HepG2 (cell line): ENCODE data around the gene ING5. TPM values are rescaled to one million over a fixed set of nuclear protein-coding genes. Genes with fewer than 3 reads are reported as not detected.

Source experiments
- CTCF ChIP-seq: sonication (generic); formaldehyde crosslinking; IDR thresholded peaks from 2 replicates; pipeline ENCODE4 v1.5.0; 2020; ENCODE audit warnings: mild to moderate bottlenecking, missing genetic modification reagents, moderate library complexity
- GPBP1L1 ChIP-seq: sonication (generic); formaldehyde crosslinking; IDR thresholded peaks from 2 replicates; pipeline ENCODE4 v1.5.0; 2020; ENCODE audit warnings: mild to moderate bottlenecking, missing genetic modification reagents
- KLF6 ChIP-seq: IDR thresholded peaks from 2 replicates; pipeline ENCODE4 v1.8.0; 2016; ENCODE audit warnings: missing biosample characterization, missing genetic modification reagents
- LRRFIP1 ChIP-seq: sonication (generic); formaldehyde crosslinking; conservative IDR thresholded peaks from 2 replicates; pipeline ENCODE4 v1.4.0; 2020; ENCODE audit warnings: missing genetic modification reagents
- PLSCR1 ChIP-seq: sonication (generic); formaldehyde crosslinking; IDR thresholded peaks from 2 replicates; pipeline ENCODE4 v1.5.0; 2020; ENCODE audit warnings: missing genetic modification reagents, mild to moderate bottlenecking, borderline replicate concordance
- TEAD2 ChIP-seq: sonication (generic); formaldehyde crosslinking; IDR thresholded peaks from 2 replicates; pipeline ENCODE4 v1.9.0; 2021; ENCODE audit warnings: missing genetic modification reagents
- THAP11 ChIP-seq: IDR thresholded peaks from 2 replicates; pipeline ENCODE4 v1.6.1; 2016; ENCODE audit warnings: missing biosample characterization, missing genetic modification reagents
- ZBTB21 ChIP-seq: sonication (generic); formaldehyde crosslinking; IDR thresholded peaks from 2 replicates; pipeline ENCODE4 v1.4.0; 2020; ENCODE audit warnings: missing genetic modification reagents
- ZFP36L1 ChIP-seq: sonication (generic); formaldehyde crosslinking; IDR thresholded peaks from 2 replicates; pipeline ENCODE4 v1.8.0; 2022; ENCODE audit warnings: mild to moderate bottlenecking, missing genetic modification reagents, moderate library complexity
- ZNF318 ChIP-seq: sonication (generic); formaldehyde crosslinking; IDR thresholded peaks from 2 replicates; pipeline ENCODE4 v1.4.0; 2020; ENCODE audit warnings: mild to moderate bottlenecking, missing genetic modification reagents
- ZNF761 ChIP-seq: sonication (generic); formaldehyde crosslinking; conservative IDR thresholded peaks from 2 replicates; pipeline ENCODE4 v1.4.0; 2020; ENCODE audit warnings: mild to moderate bottlenecking, missing genetic modification reagents
- ZSCAN9 ChIP-seq: IDR thresholded peaks from 2 replicates; pipeline ENCODE4 v1.6.1; 2016; ENCODE audit warnings: borderline replicate concordance
- polyA plus RNA-seq, 8 experiments: library from polyadenylated mRNA; depleted of rRNA in 3 of 8; stranded (reverse) in 7 of 8; unstranded in 1 of 8; fragments of >200 nt; fragmentation: Illumina TruSeq in 4 of 8; extraction: Trizol in 4 of 8; gene quantifications; 2 replicates each; pipeline versions ENCODE4 v1.2.1 to v1.2.3, GENCODE V29; 2011 to 2016; ENCODE audit warnings: low read depth in 4 of 8, missing spikeins in 1 of 8, mixed read lengths in 1 of 8; ENCODE audit not compliant: insufficient read depth in 1 of 8
- total RNA-seq, 5 experiments: library from RNA; depleted of rRNA; stranded (reverse); fragments of >200 nt; fragmentation: Illumina TruSeq; extraction: Trizol; gene quantifications; 2 replicates each; pipeline ENCODE4 v1.2.3, GENCODE V29; 2016; ENCODE audit warnings: low read depth in 1 of 5

The ING5 gene
- total and polyA plus RNA-seq, 2 of the 13 experiments (the other 11 are each of a cell fraction or from before 2014, with no cell fraction given): 61.9 to 71.9 TPM

GRCh38 chr2:241653210-241653750 lies 48.6 kb upstream of the ING5 start (continued):
- no peak for TF ChIP-seq ZNF318 (CRISPR knock-in tag)
- peak; percentile 36; the same call in 1 of the 2 replicates for TF ChIP-seq ZBTB21 (CRISPR knock-in tag)
- no peak for TF ChIP-seq ZFP36L1
- TF ChIP-seq KLF6 (CRISPR knock-in tag): no peak; the same call in 1 of the 2 replicates
- TF ChIP-seq CTCF (CRISPR knock-in tag): peak; percentile 66
- no peak for TF ChIP-seq LRRFIP1 (CRISPR knock-in tag)
- TF ChIP-seq ZNF761 (CRISPR knock-in tag): peak; percentile 63; the same call in 1 of the 2 replicates
- TF ChIP-seq ZSCAN9 (CRISPR knock-in tag): peak; percentile 52; the same call in 1 of the 2 replicates
- no peak for TF ChIP-seq TEAD2
- no peak for TF ChIP-seq PLSCR1 (CRISPR knock-in tag)
- TF ChIP-seq THAP11 (CRISPR knock-in tag): peak; percentile 60
- no peak for TF ChIP-seq GPBP1L1
